SU-DHL-6 (cell line): Measurements from ENCODE around the gene HPS4.

Experiments
- H2AFZ ChIP-seq: fragments of 200-600 bp; sonication (generic); 2 replicates; pipeline ENCODE4 v1.6.1; 2014; ENCODE audit warnings: low read depth, mild to moderate bottlenecking, moderate library complexity, mixed read lengths, antibody characterized with exemption, low read length; ENCODE audit not compliant: severe bottlenecking
- H3F3A ChIP-seq: fragments of 200-600 bp; shearing (Covaris generic); 2 replicates; pipeline ENCODE4 v1.6.0; 2016; ENCODE audit warnings: antibody characterized with exemption, mild to moderate bottlenecking; ENCODE audit not compliant: insufficient read depth
- H3K27ac ChIP-seq: fragments of 200-600 bp; sonication (generic); 2 replicates; pipeline ENCODE4 v1.5.1; 2016; ENCODE audit warnings: low read depth, mild to moderate bottlenecking, low read length, moderate library complexity, mixed read lengths
- H3K27me3 ChIP-seq: fragments of 200-600 bp; sonication (generic), shearing (Covaris generic); 2 replicates; pipeline ENCODE4 v1.6.0; 2014; ENCODE audit warnings: mild to moderate bottlenecking, low read length
- H3K36me3 ChIP-seq: fragments of 200-600 bp; sonication (generic); 2 replicates; pipeline ENCODE4 v1.6.1; 2014; ENCODE audit warnings: mild to moderate bottlenecking, low read length, mixed read lengths
- H3K4me2 ChIP-seq: fragments of 300-600, 200-600 bp; shearing (Covaris generic), sonication (generic); 2 replicates; pipeline ENCODE4 v1.6.0; 2014; ENCODE audit warnings: low read length, low read depth, mild to moderate bottlenecking; ENCODE audit not compliant: poor library complexity, severe bottlenecking
- H3K4me3 ChIP-seq: fragments of 200-600 bp; sonication (generic); 2 replicates; pipeline ENCODE4 v1.5.1; 2014; ENCODE audit warnings: antibody characterized with exemption, low read length, mild to moderate bottlenecking, mixed read lengths; ENCODE audit not compliant: insufficient read depth, poor library complexity, severe bottlenecking
- H3K79me2 ChIP-seq: fragments of 200-600 bp; sonication (generic); 2 replicates; pipeline ENCODE4 v1.6.1; 2014; ENCODE audit warnings: mild to moderate bottlenecking, low read length, moderate library complexity; ENCODE audit not compliant: insufficient read depth
- H3K9ac ChIP-seq: fragments of 200-600 bp; sonication (generic); 2 replicates; pipeline ENCODE4 v1.7.0; 2014; ENCODE audit warnings: mild to moderate bottlenecking, low read length
- H3K9me2 ChIP-seq: fragments of 200-600 bp; sonication (generic); replicated peaks from 2 replicates; pipeline ENCODE4 v1.6.1; 2014; ENCODE audit warnings: low read length; ENCODE audit not compliant: insufficient read depth
- H3K9me3 ChIP-seq: fragments of 200-600 bp; sonication (generic); 2 replicates; pipeline ENCODE4 v1.6.1; 2014; ENCODE audit warnings: low read length, mixed read lengths; ENCODE audit not compliant: insufficient read depth
- H4K20me1 ChIP-seq: fragments of 200-600 bp; sonication (generic); 2 replicates; pipeline ENCODE4 v1.6.1; 2014; ENCODE audit warnings: low read depth, mild to moderate bottlenecking, antibody characterized with exemption, low read length, moderate library complexity, mixed read lengths
- CTCF ChIP-seq: fragments of 200-600 bp; sonication (generic); IDR thresholded peaks from one replicate; pipeline ENCODE4 v1.5.1; 2017; ENCODE audit warnings: antibody characterized with exemption, mild to moderate bottlenecking, low read length, moderate library complexity; ENCODE audit not compliant: insufficient read depth, poor library complexity, severe bottlenecking
- EZH2phosphoT487 ChIP-seq: fragments of 200-600 bp; sonication (generic), shearing (Covaris generic); conservative IDR thresholded peaks from 2 replicates; pipeline ENCODE4 v1.6.1; 2018; ENCODE audit warnings: mild to moderate bottlenecking, antibody characterized with exemption, low read length, moderate library complexity, mixed read lengths

The HPS4 gene

GRCh38 chr22:26453216-26453615, 30.4 kb downstream of the HPS4 start:
- Histone ChIP-seq H2AFZ (no peak overlapping the region), H3K9ac (no peak overlapping the region), H3F3A (no peaks in the 10 kb centered on the region), H3K27me3 (no peaks in the 10 kb centered on the region), H3K9me3 (no peaks in the 10 kb centered on the region), H4K20me1 (no peaks in the 10 kb centered on the region), H3K27ac (no peak overlapping the region), H3K9me2 (no peaks in the 10 kb centered on the region), H3K4me2 (no peak overlapping the region), H3K36me3 (peaks cover 9% of the 10 kb centered on the region; the same call in 1 of the 2 replicates), H3K4me3 (no peak overlapping the region), H3K79me2 (no peaks in the 10 kb centered on the region)
- TF ChIP-seq EZH2phosphoT487 (no peak), CTCF (no peak)

- Histone ChIP-seq H3K79me2 (no peaks in the 10 kb centered on the region), H2AFZ (no peak overlapping the region), H3K36me3 (peaks cover 9% of the 10 kb centered on the region; the same call in 1 of the 2 replicates), H4K20me1 (no peaks in the 10 kb centered on the region), H3K27ac (no peak overlapping the region), H3K9ac (no peak overlapping the region), H3K9me2 (no peaks in the 10 kb centered on the region), H3K4me2 (no peak overlapping the region), H3F3A (no peaks in the 10 kb centered on the region), H3K9me3 (no peaks in the 10 kb centered on the region), H3K4me3 (no peak overlapping the region), H3K27me3 (no peaks in the 10 kb centered on the region)
- TF ChIP-seq EZH2phosphoT487 = no peak
- no peak for TF ChIP-seq CTCF
Measured at GRCh38 chr22:26452236-26453016, 31.2 kb downstream of the HPS4 start.

- Histone ChIP-seq H3K9ac (no peak overlapping the region), H3K27ac (no peak overlapping the region), H3K27me3 (no peaks in the 10 kb centered on the region), H2AFZ (no peak overlapping the region), H3K9me2 (no peaks in the 10 kb centered on the region), H3K4me2 (no peak overlapping the region), H4K20me1 (no peaks in the 10 kb centered on the region), H3K36me3 (0 out of 2 replicates have a peak, but pooled peaks cover 2% of the 10 kb centered on the region), H3K9me3 (no peaks in the 10 kb centered on the region), H3K79me2 (no peaks in the 10 kb centered on the region), H3F3A (no peaks in the 10 kb centered on the region), H3K4me3 (no peak overlapping the region)
- TF ChIP-seq CTCF (no peak), EZH2phosphoT487 (no peak)
Measured at GRCh38 chr22:26450453-26451185, 33.0 kb downstream of the HPS4 start.
